Memory B cell (primary cell): ENCODE results near the gene ANKHD1.
A peak's percentile ranks its signal among the peaks of the same experiment; 100 is the strongest.
"Not testable (repeated sequence)": the region's sequence is repeated elsewhere in the genome, so short reads cannot be mapped to it uniquely, and the experiment has no call there.

ENCODE experiments used
- ATAC-seq: fragments of 150-1000 bp; cut with Tn5 transposase; 2 replicates; pipeline ENCODE4 v1.10.0; 2021; ENCODE audit warnings: low read depth, mild to moderate bottlenecking, moderate library complexity
- DNase-seq, 2 donors: peaks; one replicate each; pipeline ENCODE4 v3.0.0; 2022; ENCODE audit warnings: low spot score in 2 of 2
- H3K27ac Mint-ChIP-seq: one replicate; pipeline ENCODE4 v1.8.0; 2022; ENCODE audit warnings: mild to moderate bottlenecking, moderate library complexity, mixed read lengths
- H3K27me3 Mint-ChIP-seq: one replicate; pipeline ENCODE4 v1.8.0; 2022; ENCODE audit warnings: mixed read lengths
- H3K36me3 Mint-ChIP-seq: one replicate; pipeline ENCODE4 v1.8.0; 2022; ENCODE audit warnings: mild to moderate bottlenecking, mixed read lengths
- H3K4me1 Mint-ChIP-seq: one replicate; pipeline ENCODE4 v1.8.0; 2022; ENCODE audit warnings: mixed read lengths
- H3K4me3 Mint-ChIP-seq: one replicate; pipeline ENCODE4 v1.8.0; 2022; ENCODE audit warnings: mild to moderate bottlenecking, moderate library complexity, mixed read lengths
- H3K9me3 Mint-ChIP-seq: one replicate; pipeline ENCODE4 v1.8.0; 2022; ENCODE audit warnings: mixed read lengths

The ANKHD1 gene

DNA sequence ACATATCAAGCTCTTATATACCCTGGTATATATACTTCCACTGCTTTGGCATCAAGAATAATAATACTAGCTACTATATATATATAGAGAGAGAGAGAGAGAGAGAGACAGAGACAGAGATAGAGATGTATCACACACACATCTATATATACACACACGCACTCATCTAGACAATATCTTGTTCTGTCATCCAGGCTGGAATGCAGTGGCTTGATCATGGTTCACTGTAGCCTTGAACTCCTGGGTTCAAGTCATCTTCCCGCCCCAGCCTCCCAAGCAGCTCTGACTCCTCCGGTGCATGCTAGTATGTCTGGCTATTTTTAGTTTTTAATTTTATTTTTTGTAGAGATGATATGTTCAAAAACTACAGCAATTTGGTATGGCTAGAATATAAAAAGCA lies 22.5 kb downstream of the ANKHD1 start:
- H3K27ac Mint-ChIP-seq, result no peak overlapping the region
- no peak for DNase-seq
- peaks cover 28% of the 10 kb centered on the region for H3K4me1 Mint-ChIP-seq
- peaks cover 2% of the 10 kb centered on the region for H3K36me3 Mint-ChIP-seq
- H3K4me3 Mint-ChIP-seq, result no peak overlapping the region
- H3K9me3 Mint-ChIP-seq, result no peaks in the 10 kb centered on the region
- no peak for ATAC-seq
- no peaks in the 10 kb centered on the region for H3K27me3 Mint-ChIP-seq

DNA sequence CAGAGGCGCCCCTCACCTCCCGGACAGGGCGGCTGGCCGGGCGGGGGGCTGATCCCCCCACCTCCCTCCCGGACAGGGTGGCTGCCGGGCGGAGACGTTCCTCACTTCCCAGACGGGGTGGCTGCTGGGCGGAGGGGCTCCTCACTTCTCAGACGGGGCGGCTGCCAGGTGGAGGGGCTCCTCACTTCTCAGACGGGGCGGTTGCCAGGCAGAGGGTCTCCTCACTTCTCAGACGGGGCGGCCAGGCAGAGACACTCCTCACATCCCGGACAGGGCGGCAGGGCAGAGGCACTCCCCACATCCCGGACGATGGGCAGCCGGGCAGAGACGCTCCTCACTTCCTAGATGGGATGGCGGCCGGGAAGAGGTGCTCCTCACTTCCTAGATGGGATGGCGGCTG lies 26.1 kb downstream of the ANKHD1 start:
- not testable (repeated sequence) for H3K4me3 Mint-ChIP-seq, H3K9me3 Mint-ChIP-seq, ATAC-seq, H3K27ac Mint-ChIP-seq, H3K27me3 Mint-ChIP-seq, DNase-seq
- peaks cover 20% of the 10 kb centered on the region for H3K4me1 Mint-ChIP-seq
- H3K36me3 Mint-ChIP-seq, result peaks cover 10% of the 10 kb centered on the region

DNA sequence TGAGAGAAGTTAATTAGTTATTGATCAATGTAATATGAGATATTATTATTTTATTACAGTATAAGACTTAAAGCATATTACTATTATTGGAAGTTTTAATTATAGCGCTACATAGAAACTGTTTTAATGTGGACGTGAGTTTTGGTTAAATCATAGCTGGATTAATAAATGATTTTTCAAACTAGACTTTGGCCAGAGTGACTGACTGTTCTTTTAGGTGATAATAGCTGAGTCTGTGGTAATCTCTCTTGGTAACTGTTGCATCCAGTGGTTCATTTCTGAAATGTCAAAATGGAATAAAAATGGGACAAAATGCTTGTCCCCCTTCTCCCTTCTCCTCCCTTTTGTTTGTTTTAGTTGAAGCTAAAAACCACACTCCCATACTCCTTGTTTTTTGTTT lies 28.1 kb downstream of the ANKHD1 start:
- ATAC-seq (no peak), DNase-seq (no peak)
- Mint-ChIP-seq H3K4me1 (peaks cover 17% of the 10 kb centered on the region), H3K9me3 (peaks cover 2% of the 10 kb centered on the region), H3K4me3 (no peak overlapping the region), H3K36me3 (peaks cover 10% of the 10 kb centered on the region), H3K27me3 (no peaks in the 10 kb centered on the region), H3K27ac (peak overlapping the region; percentile 35)

DNA sequence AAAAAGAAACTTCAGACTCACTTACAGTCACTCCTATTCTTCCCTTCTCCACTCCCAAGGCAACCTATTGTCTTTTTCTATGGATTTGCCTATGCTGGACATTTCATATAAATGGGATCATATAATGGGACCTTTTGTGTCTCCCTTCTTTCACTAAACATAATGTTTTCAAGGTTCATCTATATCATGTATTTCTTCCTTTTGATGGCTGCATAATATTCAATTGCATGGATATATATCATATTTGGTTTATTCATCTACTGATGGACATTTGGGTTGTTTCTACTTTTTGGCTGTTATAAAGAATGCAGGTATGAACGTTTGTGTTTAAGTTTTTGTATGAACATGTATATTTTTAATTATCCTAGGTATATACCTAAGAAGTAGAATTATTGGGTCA lies 30.6 kb downstream of the ANKHD1 start:
- Mint-ChIP-seq H3K9me3 (peaks cover 2% of the 10 kb centered on the region), H3K4me3 (no peak overlapping the region), H3K27me3 (no peaks in the 10 kb centered on the region), H3K36me3 (peaks cover 14% of the 10 kb centered on the region), H3K4me1 (peaks cover 20% of the 10 kb centered on the region), H3K27ac (peak overlapping the region; percentile 3)
- DNase-seq (no peak), ATAC-seq (no peak)

DNA sequence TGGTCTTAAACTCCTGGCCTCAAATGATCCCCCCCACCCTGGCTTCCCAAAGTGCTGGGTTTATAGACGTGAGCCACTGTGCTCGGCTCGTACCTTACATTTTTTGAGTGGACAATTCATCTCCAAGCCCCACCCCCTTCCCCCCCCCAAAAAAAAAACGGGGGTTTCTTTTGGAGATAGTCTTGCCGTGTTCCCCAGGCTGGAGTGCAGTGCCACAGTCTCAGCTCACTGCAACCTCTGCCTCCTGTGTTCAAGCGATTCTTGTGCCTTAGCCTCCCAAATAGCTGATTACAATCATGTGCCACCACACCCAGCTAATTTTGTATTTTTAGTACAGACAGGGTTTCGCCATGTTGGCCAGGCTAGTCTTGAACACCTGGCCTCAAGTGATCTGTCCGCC lies 31.3 kb downstream of the ANKHD1 start:
- no peak overlapping the region for H3K4me3 Mint-ChIP-seq
- H3K27me3 Mint-ChIP-seq, result no peaks in the 10 kb centered on the region
- ATAC-seq (no peak), DNase-seq (no peak)
- H3K36me3 Mint-ChIP-seq, result peaks cover 14% of the 10 kb centered on the region
- H3K4me1 Mint-ChIP-seq, result peaks cover 20% of the 10 kb centered on the region
- H3K9me3 Mint-ChIP-seq, result peaks cover 2% of the 10 kb centered on the region
- H3K27ac Mint-ChIP-seq, result no peak overlapping the region

DNA sequence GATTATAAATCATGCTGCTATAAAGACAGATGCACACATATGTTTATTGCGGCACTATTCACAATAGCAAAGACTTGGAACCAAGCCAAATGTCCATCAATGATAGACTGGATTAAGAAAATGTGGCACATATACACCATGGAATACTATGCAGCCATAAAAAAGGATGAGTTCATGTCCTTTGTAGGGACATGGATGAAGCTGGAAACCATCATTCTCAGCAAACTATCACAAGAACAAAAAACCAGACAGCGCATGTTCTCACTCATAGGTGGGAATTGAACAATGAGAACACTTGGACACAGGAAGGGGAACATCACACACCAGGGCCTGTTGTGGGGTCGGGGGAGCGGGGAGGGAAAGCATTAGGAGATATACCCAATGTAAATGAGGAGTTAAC lies 55.7 kb downstream of the ANKHD1 start:
- H3K36me3 Mint-ChIP-seq, result peaks cover 37% of the 10 kb centered on the region
- not testable (repeated sequence) for DNase-seq

DNA sequence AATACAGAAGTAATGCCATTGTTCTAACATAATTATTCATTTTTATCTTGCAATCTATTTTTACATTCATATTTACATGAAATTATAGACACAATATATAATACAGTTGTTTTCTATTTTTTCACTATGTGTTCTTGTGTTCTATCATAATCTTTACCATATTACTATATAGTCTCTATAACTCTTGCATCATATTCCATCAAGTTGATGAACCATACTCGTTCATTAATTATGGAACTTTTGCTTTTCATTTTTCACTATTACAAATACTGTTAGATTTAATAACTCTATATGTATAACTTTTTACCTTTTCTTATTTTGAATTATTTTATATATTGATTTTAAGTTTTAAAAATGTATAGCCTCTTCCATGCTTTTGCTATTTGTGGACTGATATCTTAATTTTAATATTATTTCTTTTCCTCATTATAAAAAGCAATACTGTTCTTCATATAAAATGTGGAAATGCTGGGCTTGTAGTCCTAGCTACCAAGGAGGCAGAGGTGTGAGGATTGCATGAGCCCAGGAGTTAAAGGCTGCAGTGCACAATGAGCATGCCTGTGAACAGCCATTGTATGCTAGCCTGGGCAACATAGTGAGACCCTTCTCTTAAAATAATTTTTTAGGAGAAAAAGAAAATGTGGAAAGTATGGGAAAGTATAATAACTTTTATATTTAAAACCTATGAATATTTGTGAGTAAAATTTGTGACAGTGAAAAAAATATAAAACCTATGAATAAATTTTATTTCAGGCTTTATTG lies 65.5 kb downstream of the ANKHD1 start:
- no peaks in the 10 kb centered on the region for H3K4me1 Mint-ChIP-seq

More for the DNA sequence above, 55.7 kb downstream of the ANKHD1 start:
- H3K4me3 Mint-ChIP-seq, ATAC-seq, H3K27ac Mint-ChIP-seq, H3K27me3 Mint-ChIP-seq, H3K4me1 Mint-ChIP-seq, H3K9me3 Mint-ChIP-seq: not testable (repeated sequence)

DNA sequence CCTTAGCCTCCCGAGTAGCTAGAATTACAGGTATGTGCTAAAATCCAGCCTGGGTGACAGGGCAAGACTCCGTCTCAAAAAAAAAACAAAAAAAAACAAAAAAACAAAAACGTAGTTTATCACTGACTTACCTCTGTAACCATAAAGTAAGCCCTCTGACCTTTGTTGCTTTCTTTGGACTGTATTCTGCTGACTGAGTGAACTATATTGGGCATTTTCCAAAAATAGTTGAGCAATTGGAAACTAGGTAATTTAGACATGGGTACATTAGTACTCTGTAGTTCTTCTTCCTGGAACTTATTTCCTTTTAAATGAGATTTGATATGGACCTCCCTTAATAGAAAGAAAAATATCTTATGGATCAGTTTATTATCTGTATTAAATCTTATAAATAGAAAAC lies 66.6 kb downstream of the ANKHD1 start:
- Mint-ChIP-seq H3K36me3 (peaks cover 9% of the 10 kb centered on the region), H3K27ac (no peak overlapping the region), H3K9me3 (no peaks in the 10 kb centered on the region), H3K4me1 (no peaks in the 10 kb centered on the region), H3K27me3 (no peaks in the 10 kb centered on the region), H3K4me3 (no peak overlapping the region)
- DNase-seq (no peak), ATAC-seq (no peak)

More for the DNA sequence above, 65.5 kb downstream of the ANKHD1 start:
- Mint-ChIP-seq H3K27me3 (no peaks in the 10 kb centered on the region), H3K9me3 (no peaks in the 10 kb centered on the region), H3K4me3 (no peak overlapping the region), H3K27ac (no peak overlapping the region), H3K36me3 (peaks cover 11% of the 10 kb centered on the region)
- ATAC-seq (no peak), DNase-seq (no peak)

DNA sequence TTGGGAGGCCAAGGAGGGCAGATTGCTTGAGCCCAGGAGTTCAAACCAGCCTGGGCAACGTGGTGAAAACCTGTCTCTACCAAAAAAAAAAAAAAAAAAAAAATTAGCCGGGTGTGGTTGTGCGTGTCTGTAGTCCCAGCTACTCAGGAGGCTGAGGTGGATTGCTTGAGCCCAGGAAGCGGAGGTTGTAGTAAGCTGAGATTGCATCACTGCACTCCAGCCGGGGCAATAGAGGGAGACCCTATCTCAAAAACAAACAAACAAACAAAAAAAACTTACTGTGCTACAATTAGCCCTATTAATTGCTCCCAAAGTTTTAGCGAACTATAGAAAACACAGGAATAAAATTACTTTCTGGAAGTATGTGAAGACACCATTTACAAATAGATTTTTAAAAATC lies 67.6 kb downstream of the ANKHD1 start:
- Mint-ChIP-seq H3K27ac (no peak overlapping the region), H3K36me3 (peaks cover 11% of the 10 kb centered on the region), H3K9me3 (no peaks in the 10 kb centered on the region), H3K27me3 (no peaks in the 10 kb centered on the region), H3K4me1 (no peaks in the 10 kb centered on the region), H3K4me3 (no peak overlapping the region)
- no peak for ATAC-seq
- no peak for DNase-seq

DNA sequence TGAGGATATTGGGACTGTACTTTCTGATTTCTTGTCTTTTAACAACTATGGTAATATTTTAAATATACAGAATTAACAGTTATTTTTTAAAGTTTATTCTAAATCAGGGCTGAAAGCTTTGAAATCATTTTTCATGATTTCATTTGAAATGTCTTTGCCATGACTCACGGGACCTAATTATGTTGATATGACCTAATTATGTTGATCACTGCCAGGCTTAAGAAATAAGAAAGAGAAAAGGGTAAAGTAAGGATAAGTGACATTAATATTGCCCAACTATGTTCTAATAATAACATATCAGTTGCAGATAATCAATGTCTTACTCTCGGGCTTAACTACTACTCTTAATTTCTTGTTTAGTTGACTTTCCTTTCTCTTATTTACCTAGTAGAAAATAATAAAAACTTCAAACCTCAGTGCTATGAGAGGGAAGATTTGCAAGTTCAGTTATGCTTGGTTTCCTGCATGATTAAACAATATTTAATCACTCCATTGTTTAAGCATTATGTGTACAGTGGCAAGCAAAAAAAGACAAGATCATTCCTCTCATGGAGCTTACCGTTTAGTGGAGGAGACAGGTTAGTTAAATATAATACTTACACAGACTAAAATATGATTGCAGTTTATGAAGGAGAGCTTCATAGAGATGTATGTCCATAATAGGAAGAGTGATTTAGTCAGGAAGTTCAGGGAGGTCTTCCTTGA lies 78.8 kb downstream of the ANKHD1 start:
- ATAC-seq (no peak), DNase-seq (no peak)
- H3K4me1 Mint-ChIP-seq, result no peaks in the 10 kb centered on the region
- peaks cover 9% of the 10 kb centered on the region for H3K36me3 Mint-ChIP-seq
- H3K27me3 Mint-ChIP-seq, result no peaks in the 10 kb centered on the region
- no peak overlapping the region for H3K4me3 Mint-ChIP-seq
- no peaks in the 10 kb centered on the region for H3K9me3 Mint-ChIP-seq
- peak overlapping the region; percentile 25 for H3K27ac Mint-ChIP-seq

DNA sequence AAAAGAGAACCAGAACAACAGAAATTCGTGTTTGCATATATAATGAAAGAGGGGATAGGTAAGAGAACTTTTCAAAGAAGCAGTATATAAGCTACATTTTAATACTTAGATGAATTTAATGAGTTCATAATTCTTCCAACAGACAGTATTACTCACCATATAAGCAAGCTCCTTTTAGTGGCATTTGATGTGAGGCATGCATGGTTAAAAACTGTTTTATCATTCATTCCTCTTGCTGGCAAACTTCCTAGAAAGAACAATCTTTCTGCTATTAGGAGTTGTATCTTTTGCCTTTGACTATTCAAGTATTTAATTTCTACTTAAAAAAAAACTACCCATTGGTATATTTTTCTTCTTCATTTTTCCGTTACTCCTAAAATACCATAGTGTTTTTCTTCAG lies 80.1 kb downstream of the ANKHD1 start:
- Mint-ChIP-seq H3K9me3 (no peaks in the 10 kb centered on the region), H3K36me3 (peaks cover 8% of the 10 kb centered on the region), H3K27ac (no peak overlapping the region), H3K27me3 (no peaks in the 10 kb centered on the region), H3K4me3 (no peak overlapping the region), H3K4me1 (no peaks in the 10 kb centered on the region)
- DNase-seq (no peak), ATAC-seq (no peak)

DNA sequence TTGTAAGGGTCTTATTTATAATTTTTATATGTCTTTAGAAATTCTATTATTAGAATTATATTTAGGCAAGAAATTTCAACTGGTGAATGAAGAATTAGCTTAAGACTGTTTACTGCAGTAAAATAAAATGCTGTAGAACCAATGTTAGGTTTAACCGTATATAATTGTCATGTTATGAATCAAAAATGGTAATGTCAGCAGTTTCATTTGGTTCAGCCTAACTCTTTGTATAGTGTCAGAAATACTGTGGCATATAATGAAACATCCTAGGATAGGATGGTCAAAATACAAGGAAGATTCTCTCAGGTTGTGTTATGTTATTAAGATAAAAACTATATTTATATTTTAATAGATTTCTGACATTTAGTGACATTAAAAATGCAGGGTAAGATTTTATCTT lies 81.4 kb downstream of the ANKHD1 start:
- Mint-ChIP-seq H3K36me3 (peaks cover 9% of the 10 kb centered on the region), H3K27ac (no peak overlapping the region), H3K4me3 (no peak overlapping the region), H3K4me1 (no peaks in the 10 kb centered on the region), H3K27me3 (no peaks in the 10 kb centered on the region), H3K9me3 (no peaks in the 10 kb centered on the region)
- DNase-seq, result no peak
- no peak for ATAC-seq

DNA sequence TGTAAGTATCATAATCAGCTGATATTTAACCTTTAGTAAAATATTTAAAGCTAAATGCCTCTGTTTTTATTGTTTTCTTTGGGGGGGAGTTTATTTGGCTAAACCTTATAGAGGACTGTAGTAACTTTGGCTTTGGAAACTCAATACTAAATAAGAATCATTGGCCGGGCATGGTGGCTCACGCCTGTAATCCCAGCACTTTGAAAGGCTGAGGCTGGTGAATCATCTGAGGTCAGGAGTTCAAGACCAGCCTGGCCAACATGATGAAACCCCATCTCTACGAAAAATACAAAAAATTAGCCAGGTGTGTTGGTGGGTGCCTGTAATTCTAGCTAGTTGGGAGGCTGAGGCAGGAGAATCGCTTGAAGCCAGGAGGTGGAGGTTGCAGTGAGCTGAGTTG lies 86.5 kb downstream of the ANKHD1 start:
- H3K36me3 Mint-ChIP-seq, result peaks cover 20% of the 10 kb centered on the region
- H3K27ac Mint-ChIP-seq, ATAC-seq, H3K4me3 Mint-ChIP-seq, H3K27me3 Mint-ChIP-seq, H3K9me3 Mint-ChIP-seq, H3K4me1 Mint-ChIP-seq, DNase-seq: not testable (repeated sequence)

DNA sequence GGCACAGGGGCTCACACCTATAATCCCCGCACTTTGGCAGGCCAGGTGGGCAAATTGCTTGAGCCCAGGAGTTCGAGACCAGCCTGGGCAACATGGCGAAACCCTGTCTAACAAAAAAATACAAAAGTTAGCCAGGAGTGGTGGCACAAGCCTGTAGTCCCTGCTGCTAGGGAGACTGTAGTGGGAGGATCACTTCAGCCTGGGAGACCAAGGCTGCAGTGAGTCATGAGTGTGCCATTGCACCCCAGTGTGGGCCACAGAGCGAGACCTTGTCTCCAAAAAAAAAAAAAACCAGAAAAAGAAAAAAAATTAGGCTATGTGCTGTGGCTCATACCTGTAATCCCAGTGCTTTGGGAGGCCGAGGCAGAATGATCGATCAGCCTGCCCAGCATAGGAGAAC lies 87.3 kb downstream of the ANKHD1 start:
- Mint-ChIP-seq H3K27me3 (no peaks in the 10 kb centered on the region), H3K36me3 (peaks cover 20% of the 10 kb centered on the region)

DNA sequence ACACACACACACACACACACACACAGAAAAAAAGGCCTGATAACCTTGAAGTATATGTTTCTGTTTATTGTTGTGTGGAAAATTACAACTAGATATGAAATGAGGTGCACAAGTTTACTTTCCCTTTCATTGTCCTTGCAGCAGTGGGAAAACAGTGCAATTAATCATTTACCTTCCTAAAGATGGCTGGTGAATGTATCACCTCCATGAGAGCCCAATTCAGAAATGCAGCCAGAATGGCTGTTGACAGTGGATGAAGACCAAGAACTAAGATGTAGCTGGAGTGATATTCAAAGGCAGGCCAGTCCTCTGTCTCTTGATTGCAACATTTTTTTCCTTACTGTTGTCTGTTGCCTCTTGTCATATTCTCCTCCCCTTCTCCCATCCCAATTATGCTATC lies 96.3 kb downstream of the ANKHD1 start:
- DNase-seq (no peak), ATAC-seq (no peak)
- no peaks in the 10 kb centered on the region for H3K9me3 Mint-ChIP-seq
- no peaks in the 10 kb centered on the region for H3K4me1 Mint-ChIP-seq
- H3K4me3 Mint-ChIP-seq, result no peak overlapping the region
- H3K27ac Mint-ChIP-seq, result no peak overlapping the region
- no peaks in the 10 kb centered on the region for H3K27me3 Mint-ChIP-seq
- peaks cover 14% of the 10 kb centered on the region for H3K36me3 Mint-ChIP-seq

More for the DNA sequence above, 87.3 kb downstream of the ANKHD1 start:
- no peak for DNase-seq
- no peak for ATAC-seq
- Mint-ChIP-seq H3K27ac (no peak overlapping the region), H3K9me3 (no peaks in the 10 kb centered on the region), H3K4me3 (no peak overlapping the region), H3K4me1 (peaks cover 5% of the 10 kb centered on the region)
